Measurements from ENCODE around the gene BEST3. TPM values are rescaled to one million over a fixed set of nuclear protein-coding genes. Genes with fewer than 3 reads are reported as not detected.

The BEST3 gene
- polyA plus RNA-seq, 1 donor from 2014 or later, result 0.88 TPM

DNA sequence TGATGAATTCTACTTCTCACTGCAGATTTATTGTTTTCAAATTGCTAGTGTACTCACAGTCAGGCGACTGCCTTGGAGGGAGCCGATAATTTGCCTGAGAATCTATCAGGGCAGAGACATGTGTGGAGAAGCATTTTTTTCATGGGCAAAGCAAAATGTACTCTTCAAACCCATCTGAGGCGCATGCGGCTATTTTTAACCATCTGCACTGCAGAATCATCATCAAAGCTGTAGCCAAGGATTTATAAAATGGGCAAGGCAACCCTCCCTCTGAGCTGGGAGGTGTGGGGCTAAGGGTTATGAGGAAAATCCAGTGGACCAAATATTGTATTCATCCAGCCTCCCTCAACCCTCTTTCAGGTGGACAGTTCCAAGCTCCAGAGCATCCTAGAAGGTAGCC, 37.7 kb downstream of the BEST3 start:
- Histone ChIP-seq H3K36me3 (ENCODE audit: insufficient read depth, low read length) (no peaks in the 10 kb centered on the region), H2AFZ (ENCODE audit: low read depth, low read length) (no peak overlapping the region), H3K27ac (ENCODE audit: low read length) (no peak overlapping the region), H3K4me3 (ENCODE audit: low read length) (no peak overlapping the region), H3K4me2 (ENCODE audit: low read length) (no peak overlapping the region), H3F3A (ENCODE audit: insufficient read depth, low read length, poor library complexity, severe bottlenecking) (no peaks in the 10 kb centered on the region), H3K79me2 (replicated peaks; ENCODE audit: insufficient read depth, low read length) (no peaks in the 10 kb centered on the region), H3K9ac (ENCODE audit: low read length) (no peak overlapping the region), H3K9me2 (ENCODE audit: insufficient read depth, low read length) (no peaks in the 10 kb centered on the region), H3K27me3 (ENCODE audit: insufficient read depth, low read depth, low read length) (no peaks in the 10 kb centered on the region), H3K9me3 (ENCODE audit: low read length) (no peaks in the 10 kb centered on the region), H4K20me1 (ENCODE audit: insufficient read depth) (no peaks in the 10 kb centered on the region)
- TF ChIP-seq POLR2AphosphoS5 (IDR thresholded peaks at IDR 0.05) (no peak), EP300 (conservative IDR thresholded peaks at IDR 0.05; ENCODE audit: poor library complexity, severe bottlenecking) (no peak), TAF1 (IDR thresholded peaks at IDR 0.05; ENCODE audit: low read depth) (no peak), EZH2 (IDR thresholded peaks at IDR 0.05; ENCODE audit: borderline replicate concordance, insufficient read depth, low read length, poor library complexity, severe bottlenecking) (no peak), SMC3 (conservative IDR thresholded peaks at IDR 0.05; ENCODE audit: poor library complexity) (no peak), MXI1 (conservative IDR thresholded peaks at IDR 0.05; ENCODE audit: poor library complexity, severe bottlenecking) (no peak)
- TF ChIP-seq, protein P1, sequence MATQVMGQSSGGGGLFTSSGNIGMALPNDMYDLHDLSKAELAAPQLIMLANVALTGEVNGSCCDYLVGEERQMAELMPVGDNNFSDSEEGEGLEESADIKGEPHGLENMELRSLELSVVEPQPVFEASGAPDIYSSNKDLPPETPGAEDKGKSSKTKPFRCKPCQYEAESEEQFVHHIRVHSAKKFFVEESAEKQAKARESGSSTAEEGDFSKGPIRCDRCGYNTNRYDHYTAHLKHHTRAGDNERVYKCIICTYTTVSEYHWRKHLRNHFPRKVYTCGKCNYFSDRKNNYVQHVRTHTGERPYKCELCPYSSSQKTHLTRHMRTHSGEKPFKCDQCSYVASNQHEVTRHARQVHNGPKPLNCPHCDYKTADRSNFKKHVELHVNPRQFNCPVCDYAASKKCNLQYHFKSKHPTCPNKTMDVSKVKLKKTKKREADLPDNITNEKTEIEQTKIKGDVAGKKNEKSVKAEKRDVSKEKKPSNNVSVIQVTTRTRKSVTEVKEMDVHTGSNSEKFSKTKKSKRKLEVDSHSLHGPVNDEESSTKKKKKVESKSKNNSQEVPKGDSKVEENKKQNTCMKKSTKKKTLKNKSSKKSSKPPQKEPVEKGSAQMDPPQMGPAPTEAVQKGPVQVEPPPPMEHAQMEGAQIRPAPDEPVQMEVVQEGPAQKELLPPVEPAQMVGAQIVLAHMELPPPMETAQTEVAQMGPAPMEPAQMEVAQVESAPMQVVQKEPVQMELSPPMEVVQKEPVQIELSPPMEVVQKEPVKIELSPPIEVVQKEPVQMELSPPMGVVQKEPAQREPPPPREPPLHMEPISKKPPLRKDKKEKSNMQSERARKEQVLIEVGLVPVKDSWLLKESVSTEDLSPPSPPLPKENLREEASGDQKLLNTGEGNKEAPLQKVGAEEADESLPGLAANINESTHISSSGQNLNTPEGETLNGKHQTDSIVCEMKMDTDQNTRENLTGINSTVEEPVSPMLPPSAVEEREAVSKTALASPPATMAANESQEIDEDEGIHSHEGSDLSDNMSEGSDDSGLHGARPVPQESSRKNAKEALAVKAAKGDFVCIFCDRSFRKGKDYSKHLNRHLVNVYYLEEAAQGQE (IDR thresholded peaks at IDR 0.05; ENCODE audit: borderline replicate concordance), result no peak

DNA sequence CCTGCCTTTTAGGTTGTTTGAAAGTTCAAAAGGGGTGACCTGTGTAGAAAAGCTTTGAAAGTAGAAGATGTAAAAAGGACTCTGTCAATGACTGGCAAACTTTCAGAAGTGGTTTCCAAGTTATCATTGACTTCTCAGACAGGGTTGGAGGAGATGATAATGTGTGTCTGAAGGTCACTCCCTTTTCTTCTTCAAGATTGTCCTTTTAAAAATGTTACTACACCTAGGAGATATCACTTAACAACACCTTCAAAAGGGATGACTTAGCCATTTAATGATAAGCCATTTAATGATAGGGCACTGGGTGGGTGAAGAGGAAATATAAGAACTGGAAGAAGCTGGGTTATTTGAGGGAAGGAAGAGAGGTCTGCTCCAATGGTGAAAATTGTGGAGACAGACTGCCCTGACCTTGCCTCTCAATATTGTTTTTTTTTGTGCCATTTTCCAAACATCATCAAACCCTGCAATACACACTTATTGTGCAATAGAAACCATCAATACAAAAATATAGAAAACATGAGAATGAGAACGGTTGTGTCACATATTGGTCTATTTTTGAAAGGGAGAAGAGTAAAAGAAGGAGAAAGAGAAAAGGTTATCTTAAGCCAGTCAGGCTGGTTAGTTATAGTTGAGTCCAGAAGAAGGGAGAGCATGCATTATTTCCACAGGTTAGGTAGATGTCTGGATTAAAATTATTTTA, 38.8 kb downstream of the BEST3 start:
- H3K9me2 ChIP-seq (ENCODE audit: insufficient read depth, low read length), result no peaks in the 10 kb centered on the region
- H3K4me2 ChIP-seq (ENCODE audit: low read length), result no peak overlapping the region
- no peak overlapping the region for H3K27ac ChIP-seq (ENCODE audit: low read length)
- TF ChIP-seq, protein P2, sequence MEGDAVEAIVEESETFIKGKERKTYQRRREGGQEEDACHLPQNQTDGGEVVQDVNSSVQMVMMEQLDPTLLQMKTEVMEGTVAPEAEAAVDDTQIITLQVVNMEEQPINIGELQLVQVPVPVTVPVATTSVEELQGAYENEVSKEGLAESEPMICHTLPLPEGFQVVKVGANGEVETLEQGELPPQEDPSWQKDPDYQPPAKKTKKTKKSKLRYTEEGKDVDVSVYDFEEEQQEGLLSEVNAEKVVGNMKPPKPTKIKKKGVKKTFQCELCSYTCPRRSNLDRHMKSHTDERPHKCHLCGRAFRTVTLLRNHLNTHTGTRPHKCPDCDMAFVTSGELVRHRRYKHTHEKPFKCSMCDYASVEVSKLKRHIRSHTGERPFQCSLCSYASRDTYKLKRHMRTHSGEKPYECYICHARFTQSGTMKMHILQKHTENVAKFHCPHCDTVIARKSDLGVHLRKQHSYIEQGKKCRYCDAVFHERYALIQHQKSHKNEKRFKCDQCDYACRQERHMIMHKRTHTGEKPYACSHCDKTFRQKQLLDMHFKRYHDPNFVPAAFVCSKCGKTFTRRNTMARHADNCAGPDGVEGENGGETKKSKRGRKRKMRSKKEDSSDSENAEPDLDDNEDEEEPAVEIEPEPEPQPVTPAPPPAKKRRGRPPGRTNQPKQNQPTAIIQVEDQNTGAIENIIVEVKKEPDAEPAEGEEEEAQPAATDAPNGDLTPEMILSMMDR (IDR thresholded peaks at IDR 0.05; ENCODE audit: poor library complexity, severe bottlenecking), result no peak
- TF ChIP-seq EP300 (conservative IDR thresholded peaks at IDR 0.05; ENCODE audit: poor library complexity, severe bottlenecking) (no peak), SMC3 (conservative IDR thresholded peaks at IDR 0.05; ENCODE audit: poor library complexity) (no peak), POLR2AphosphoS5 (IDR thresholded peaks at IDR 0.05) (no peak), RAD21 (conservative IDR thresholded peaks at IDR 0.05) (no peak), MXI1 (conservative IDR thresholded peaks at IDR 0.05; ENCODE audit: poor library complexity, severe bottlenecking) (no peak)
- TF ChIP-seq, protein P1 (IDR thresholded peaks at IDR 0.05; ENCODE audit: borderline replicate concordance), result no peak
- no peaks in the 10 kb centered on the region for H3F3A ChIP-seq (ENCODE audit: insufficient read depth, low read length, poor library complexity, severe bottlenecking)
- H3K4me3 ChIP-seq (ENCODE audit: low read length), result no peak overlapping the region
- H3K9ac ChIP-seq (ENCODE audit: low read length), result no peak overlapping the region
- no peak overlapping the region for H2AFZ ChIP-seq (ENCODE audit: low read depth, low read length)
- no peaks in the 10 kb centered on the region for H3K36me3 ChIP-seq (ENCODE audit: insufficient read depth, low read length)
- H3K27me3 ChIP-seq (ENCODE audit: insufficient read depth, low read depth, low read length), result no peaks in the 10 kb centered on the region
- no peaks in the 10 kb centered on the region for H3K9me3 ChIP-seq (ENCODE audit: low read length)
- no peaks in the 10 kb centered on the region for H4K20me1 ChIP-seq (ENCODE audit: insufficient read depth)
- no peaks in the 10 kb centered on the region for H3K79me2 ChIP-seq (replicated peaks; ENCODE audit: insufficient read depth, low read length)

All from neural cell (in vitro differentiated cells).